Measurements from ENCODE around the gene HOTAIR.
A peak's percentile ranks its signal among the peaks of the same experiment; 100 is the strongest.

The HOTAIR gene

GRCh38 chr12:53974084-53975063, at the start of gene HOTAIR:
HOTAIR (minus strand) TSS chr12:53974954.
- no peak for DNase-seq (ENCODE audit: low spot score)

DNA sequence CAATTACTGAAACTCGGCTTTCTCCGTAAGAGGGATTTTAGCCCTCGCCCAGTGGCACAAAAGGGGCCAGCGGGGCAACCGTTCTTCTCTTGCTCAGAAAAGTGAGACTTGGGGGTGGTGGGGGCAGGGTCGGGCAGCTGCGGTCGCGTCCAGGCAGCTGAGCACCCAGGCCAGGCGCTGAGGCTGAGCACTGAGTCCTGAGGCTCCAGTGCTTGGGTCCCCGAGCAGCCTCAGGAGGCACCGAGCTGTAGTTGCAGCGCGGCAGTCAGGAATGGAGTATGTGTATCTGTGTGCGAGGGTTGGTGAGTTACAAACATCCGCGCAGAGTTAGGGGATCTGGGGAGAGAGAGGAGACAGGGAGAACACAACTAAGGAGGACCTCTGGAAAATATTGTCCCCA, 49.4 kb upstream of the HOTAIR start:
- no peak for DNase-seq (ENCODE audit: low spot score)

- DNase-seq (ENCODE audit: low spot score) = no peak
Measured at GRCh38 chr12:54022960-54023884, 48.5 kb upstream of the HOTAIR start.

DNA sequence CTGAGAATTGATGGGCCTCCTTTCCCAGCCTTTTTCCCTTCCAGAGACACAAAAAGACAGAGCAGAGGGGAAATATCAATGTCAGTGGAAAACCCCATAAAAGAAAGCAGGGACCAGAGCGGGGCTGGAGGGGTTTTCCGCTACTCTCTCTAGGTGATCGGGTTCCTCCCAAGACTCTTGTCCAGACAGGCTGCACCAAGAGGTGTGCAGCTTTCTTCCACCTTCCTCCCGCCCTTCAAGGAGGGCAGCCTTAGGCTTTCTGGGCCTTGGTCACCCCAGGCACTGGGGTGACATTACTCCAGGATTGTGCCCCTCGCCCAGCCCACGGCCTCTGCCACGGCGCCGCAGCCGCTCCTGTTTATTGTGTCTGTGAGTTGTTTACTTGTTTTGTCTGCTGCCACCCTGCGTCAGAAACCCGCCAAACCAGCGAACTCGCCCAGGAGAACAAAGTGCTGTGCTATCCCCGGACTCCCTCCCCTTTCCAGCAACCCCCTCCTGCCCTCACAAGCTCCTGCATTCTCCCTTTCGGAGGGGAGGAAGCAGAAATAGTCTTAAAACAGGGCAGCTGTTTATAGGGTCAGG, 46.8 kb upstream of the HOTAIR start:
- DNase-seq (ENCODE audit: low spot score) = no peak

DNA sequence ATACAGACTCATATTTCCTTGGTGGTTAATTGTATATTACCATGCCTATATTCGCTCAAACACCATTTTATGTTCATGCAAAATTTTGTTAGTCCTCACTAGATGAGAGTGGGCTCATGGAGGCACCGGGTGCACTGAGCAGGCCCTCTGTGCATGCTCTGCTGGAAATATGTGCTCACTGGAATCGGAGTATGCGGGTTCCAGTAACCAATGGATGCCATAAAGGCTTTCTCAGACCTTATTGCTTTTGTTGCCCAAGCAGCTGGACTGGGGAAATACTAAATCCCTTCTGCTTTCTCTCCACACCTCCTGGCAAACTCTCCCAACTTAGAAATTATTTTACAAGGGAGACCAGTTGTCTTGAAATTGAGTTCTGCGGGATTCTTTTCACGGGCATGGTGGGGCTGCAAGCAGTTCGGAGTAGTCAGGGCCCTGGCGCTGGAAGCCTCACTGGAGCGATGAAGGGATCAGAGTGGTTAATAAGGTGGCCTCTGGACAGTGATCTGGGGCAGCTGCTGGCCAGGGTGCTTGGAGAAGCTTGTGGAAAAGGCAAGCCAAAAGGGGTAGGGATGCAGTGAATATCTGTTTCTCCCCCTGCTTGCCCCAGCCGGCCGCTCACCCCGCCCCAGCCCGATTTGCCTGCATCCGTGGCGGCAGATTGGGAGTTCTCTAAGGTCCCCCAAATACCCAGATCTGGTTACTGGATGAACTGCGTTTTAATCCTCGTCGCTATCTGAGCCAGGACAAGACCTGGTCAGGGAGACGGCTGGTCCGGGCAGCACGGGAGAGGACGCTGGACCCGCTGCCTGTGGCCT, 46.0 kb upstream of the HOTAIR start:
- no peak for DNase-seq (ENCODE audit: low spot score)

DNA sequence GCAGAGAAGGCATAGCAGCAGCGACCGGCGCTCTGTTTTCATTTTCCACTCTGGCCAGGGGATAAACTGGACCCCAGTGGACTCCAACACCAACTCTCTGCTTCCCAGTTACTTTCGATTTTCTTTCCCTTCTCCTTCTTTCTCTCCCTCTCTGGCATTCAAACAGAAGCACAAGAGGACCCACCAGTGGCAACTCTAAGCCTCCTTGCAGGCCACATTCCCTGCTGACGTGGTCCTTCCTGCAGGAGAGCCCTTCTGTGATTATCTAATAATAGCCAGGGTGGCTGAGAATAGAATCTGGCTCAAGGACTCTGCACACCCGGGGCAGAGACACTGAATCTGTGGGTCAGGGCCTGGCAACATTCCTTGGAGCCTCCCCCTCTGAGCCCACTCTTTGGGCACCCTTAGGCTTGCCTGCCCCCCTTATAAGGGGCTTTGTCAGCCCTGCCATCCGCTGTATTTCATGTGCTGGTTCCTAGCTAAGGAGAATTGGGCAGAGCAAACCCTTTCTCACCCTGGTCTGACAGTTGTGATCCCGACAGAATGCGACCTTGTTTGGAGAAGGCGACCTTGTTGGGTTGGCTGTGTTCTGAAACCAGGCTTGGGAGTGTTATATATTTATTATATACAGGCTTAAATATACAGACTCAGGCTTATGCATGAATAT, 45.3 kb upstream of the HOTAIR start:
- no peak for DNase-seq (ENCODE audit: low spot score)

GRCh38 chr12:54019091-54019811, 44.5 kb upstream of the HOTAIR start:
- DNase-seq (ENCODE audit: low spot score) = no peak

DNA sequence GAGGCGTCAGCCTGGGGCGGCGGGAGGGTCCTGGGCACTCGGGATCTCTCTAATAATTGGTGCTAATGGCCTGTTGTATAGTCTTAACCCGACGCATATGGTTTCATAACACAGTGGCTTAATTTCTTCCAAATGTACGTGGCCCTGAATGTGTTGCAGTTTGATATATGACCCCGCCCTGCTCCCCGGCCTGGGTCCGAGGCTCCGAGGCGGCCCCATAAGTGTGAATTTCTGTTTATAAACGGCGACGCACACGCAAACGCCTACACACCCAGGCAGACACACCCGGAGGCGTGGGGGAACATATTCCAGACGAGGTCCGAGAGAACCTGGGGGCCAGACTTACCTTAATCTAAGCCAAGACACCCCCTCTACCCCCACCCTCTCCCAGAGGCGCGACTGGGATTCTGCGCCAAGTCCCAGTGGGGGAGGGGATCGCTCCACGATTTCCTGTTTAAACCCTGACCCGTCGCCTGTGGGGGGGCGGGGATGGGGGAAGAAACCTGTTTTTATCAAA, 43.8 kb upstream of the HOTAIR start:
- no peak for DNase-seq (ENCODE audit: low spot score)

DNA sequence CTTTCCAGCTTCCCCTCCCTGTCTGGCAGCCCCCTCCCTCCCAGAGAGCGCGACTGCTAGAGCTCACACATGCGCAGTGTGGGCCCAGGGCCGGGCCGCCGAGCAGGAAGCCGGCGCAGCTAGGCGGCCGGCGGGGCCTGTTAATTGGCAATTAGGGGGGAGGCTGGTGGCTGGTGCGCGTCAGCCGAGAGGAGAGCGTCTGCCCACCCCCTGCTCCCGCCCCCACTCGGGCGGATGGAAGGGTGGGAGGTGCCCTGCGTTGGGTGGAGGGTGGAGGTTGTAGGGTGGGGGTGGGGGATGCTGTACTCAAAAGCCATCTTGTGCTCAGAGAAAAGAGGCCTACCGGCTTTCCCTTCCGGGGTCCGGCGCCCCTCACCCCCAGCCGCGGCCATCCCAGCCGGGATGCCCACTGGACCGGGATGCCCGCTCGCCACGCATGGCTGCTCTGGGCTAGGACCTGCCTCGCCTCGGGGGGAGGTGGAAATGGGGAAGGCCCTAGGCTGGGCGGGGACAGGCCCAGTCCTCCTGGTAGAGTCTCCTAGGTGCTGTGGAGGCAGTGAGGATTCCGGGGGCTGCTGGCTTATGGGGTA, 43.2 kb upstream of the HOTAIR start:
- peak; percentile 27 for DNase-seq (ENCODE audit: low spot score)

DNA sequence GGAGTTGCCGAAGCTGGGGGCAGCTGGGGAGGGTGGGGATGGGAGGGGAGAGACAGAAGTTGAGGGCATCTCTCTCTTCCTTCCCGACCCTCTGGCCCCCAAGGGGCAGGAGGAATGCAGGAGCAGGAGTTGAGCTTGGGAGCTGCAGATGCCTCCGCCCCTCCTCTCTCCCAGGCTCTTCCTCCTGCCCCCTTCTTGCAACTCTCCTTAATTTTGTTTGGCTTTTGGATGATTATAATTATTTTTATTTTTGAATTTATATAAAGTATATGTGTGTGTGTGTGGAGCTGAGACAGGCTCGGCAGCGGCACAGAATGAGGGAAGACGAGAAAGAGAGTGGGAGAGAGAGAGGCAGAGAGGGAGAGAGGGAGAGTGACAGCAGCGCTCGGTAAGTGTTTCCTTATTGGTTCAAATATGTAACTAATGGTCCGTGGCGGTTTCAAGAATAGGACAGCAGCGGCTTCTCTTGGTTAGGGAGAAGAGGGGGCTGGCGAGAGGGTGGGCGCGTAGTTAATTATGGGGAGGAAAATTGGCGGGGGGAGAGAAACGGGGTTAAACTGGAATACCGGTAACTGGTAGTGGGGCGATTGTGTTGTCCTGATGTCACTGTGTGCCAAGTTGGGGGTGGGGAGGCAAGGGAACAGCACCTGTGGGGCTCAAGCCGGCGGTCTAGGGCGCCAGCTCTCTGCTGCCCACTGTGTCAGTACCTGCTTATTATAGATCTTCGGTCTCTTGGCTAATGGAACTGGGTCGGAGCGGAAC, 42.5 kb upstream of the HOTAIR start:
- DNase-seq (ENCODE audit: low spot score) = no peak

GRCh38 chr12:54016478-54016964, 41.8 kb upstream of the HOTAIR start:
- DNase-seq (ENCODE audit: low spot score) = no peak

GRCh38 chr12:54016051-54016450, 41.3 kb upstream of the HOTAIR start:
- no peak for DNase-seq (ENCODE audit: low spot score)

DNA sequence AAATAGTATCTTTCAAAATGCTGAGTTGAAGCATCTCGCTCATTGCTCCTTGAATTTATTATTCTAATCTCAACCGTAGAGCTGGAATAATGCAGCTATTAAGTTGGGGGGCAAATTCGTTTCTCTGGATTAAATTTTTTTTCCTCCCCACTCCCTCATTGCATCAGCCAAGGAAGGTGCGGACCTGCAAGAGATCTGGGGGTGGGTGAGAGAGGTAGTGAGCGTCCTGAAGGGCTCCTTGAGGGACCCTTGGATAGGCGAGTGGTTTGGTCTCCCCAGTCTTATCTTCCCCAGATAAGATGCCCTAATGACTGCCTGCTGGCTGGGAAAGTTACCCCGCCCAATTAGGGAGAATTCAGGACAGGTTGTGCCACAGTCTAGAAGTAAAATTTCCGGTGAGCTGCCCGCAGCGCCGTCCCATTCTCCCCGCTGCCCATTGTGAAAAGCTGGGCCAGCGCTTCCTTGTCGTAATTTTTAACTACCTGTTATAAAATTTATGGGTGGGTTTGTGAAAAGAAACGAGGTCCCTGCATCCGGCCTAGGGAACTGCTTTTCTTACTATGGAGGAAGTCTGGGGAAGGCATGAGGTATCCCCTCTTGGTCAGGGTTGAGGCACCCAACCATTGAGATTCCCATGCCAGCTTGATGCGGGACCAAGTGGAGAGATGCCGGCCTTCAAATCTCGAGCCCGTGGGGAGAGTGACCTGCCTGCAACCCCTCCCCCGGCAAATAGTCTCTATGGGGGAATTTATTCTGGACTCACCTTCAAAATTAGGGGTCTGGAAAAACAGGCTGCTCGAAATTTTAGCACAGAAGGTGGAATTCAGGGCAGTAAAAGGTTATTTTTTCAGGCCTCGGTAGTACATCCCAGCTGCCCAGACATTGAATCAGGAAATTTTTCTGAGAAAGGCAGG, 40.5 kb upstream of the HOTAIR start:
- no peak for DNase-seq (ENCODE audit: low spot score)

DNA sequence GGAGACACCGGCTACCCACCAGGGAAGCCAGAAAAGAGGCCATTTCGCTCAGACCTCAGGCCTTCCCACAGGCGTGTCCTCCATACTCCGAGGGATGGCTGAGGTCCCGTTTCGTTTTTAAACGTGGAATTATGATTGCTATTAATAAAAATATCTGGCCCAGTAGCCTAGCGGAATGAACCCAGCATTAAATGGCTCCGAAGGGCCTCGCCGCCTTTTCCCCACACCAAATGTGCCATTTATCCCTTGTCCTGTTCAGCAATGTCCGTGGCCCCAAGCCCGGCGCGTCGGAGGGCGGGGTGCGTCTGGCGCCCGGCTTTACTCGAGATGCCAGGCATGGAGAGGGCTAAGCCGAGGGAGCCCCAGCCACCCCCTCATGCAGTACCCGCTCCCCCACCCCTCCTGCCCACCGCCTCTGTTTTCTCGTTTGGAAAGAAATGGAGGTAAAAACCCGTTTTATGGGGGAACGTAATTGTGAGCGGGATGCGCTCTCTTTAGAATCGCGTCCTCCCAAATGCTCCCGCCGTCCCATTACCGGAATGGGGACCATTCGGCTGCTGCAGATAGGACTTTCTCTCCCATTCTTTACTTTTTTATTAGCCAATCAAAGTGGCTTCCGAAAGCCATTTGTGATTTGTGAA, 39.7 kb upstream of the HOTAIR start:
- no peak for DNase-seq (ENCODE audit: low spot score)

DNA sequence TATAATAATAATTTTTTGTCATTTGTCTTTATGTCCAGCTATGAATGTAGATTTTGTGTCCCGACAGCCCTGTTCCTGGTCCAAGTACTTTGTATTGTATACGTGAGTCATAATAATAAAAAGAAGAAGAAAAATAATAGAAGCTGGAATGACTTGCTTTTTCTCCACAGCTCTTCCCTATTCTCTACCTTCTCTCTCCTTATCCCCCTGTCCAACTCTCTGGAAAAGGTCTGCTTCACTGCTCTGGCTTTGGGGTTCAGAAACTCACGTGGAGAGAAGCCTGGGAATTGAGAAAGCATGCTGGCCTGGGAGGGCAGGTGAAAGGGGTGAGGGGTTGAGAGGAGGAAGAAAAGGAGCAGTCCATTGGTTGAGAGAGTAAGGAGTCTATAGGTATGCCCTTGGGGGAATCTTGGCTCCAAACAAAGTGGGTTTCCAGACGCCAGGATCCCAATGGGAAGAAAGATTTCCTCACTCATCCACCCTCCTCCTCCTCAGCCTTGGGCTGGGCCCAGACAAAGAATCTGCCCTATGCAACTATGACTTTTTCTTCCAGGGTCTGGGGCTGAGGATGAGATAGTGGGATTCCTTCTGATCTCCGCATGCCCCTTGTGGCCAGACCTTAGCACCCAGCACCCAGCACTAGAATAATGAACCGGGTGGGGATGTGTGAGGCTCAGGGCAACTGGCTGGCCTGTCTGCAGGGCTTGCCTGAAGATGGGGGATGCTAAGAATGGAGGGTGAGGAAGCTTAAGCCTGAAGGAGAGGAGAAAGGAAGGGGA, 38.1 kb upstream of the HOTAIR start:
- DNase-seq (ENCODE audit: low spot score) = no peak

Measured in putamen (tissue), 1 donor.